Panc1 (cell line): Measurements from ENCODE around the gene TEX11.

Experiments
- POLR2AphosphoS5 ChIP-seq: IDR thresholded peaks from 2 replicates; pipeline ENCODE4 v1.6.1; 2012; ENCODE audit warnings: mild to moderate bottlenecking, low read depth, low read length, moderate library complexity
- TF ChIP-seq, protein P1 (sequence below): fragments of 450-650 bp; IDR thresholded peaks from 2 replicates; pipeline ENCODE4 v1.5.1; 2017; ENCODE audit warnings: mild to moderate bottlenecking

GRCh38 chrX:70592091-70592490, 316.4 kb downstream of the TEX11 start:
- TF ChIP-seq, protein P1, sequence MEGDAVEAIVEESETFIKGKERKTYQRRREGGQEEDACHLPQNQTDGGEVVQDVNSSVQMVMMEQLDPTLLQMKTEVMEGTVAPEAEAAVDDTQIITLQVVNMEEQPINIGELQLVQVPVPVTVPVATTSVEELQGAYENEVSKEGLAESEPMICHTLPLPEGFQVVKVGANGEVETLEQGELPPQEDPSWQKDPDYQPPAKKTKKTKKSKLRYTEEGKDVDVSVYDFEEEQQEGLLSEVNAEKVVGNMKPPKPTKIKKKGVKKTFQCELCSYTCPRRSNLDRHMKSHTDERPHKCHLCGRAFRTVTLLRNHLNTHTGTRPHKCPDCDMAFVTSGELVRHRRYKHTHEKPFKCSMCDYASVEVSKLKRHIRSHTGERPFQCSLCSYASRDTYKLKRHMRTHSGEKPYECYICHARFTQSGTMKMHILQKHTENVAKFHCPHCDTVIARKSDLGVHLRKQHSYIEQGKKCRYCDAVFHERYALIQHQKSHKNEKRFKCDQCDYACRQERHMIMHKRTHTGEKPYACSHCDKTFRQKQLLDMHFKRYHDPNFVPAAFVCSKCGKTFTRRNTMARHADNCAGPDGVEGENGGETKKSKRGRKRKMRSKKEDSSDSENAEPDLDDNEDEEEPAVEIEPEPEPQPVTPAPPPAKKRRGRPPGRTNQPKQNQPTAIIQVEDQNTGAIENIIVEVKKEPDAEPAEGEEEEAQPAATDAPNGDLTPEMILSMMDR = no peak
- no peak for TF ChIP-seq POLR2AphosphoS5
